ENCODE data around the gene PPP2R5C.

Gene PPP2R5C

DNA sequence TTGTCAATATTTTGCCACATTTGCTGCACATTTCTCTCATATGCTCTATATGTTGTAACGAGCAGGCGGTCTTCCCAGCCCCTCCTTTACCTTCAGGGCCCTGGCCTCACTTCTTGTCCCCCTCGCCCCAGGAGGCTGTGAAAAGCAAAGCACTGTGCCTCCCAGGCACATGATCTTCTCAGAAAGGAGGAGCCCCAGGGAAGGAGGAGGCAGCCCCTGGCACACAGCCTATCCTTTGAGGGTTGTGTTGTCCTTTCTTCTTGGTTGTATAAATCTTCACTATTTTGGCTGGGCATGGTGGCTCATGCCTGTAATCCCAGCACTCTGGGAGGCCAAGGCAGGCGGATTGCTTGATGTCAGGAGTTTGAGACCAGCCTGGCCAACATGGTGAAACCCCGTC lies 77.0 kb downstream of the PPP2R5C start:
- DNase-seq, result no peak
- no peak overlapping the region for H3K27ac ChIP-seq
- peaks cover 0 to 40% (median 30%) of the 10 kb centered on the region in 4 donors for H3K4me1 ChIP-seq
- H3K36me3 ChIP-seq, result no peaks in the 10 kb centered on the region
- H3K9me3 ChIP-seq, result no peaks in the 10 kb centered on the region
- intact Hi-C loops (cut with DNase I; ENCODE audit: low total_unique reads), result no loop called here
- TF ChIP-seq, protein P1, sequence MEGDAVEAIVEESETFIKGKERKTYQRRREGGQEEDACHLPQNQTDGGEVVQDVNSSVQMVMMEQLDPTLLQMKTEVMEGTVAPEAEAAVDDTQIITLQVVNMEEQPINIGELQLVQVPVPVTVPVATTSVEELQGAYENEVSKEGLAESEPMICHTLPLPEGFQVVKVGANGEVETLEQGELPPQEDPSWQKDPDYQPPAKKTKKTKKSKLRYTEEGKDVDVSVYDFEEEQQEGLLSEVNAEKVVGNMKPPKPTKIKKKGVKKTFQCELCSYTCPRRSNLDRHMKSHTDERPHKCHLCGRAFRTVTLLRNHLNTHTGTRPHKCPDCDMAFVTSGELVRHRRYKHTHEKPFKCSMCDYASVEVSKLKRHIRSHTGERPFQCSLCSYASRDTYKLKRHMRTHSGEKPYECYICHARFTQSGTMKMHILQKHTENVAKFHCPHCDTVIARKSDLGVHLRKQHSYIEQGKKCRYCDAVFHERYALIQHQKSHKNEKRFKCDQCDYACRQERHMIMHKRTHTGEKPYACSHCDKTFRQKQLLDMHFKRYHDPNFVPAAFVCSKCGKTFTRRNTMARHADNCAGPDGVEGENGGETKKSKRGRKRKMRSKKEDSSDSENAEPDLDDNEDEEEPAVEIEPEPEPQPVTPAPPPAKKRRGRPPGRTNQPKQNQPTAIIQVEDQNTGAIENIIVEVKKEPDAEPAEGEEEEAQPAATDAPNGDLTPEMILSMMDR (IDR thresholded peaks at IDR 0.05), result no peak
- H3K27me3 ChIP-seq, result no peaks in the 10 kb centered on the region
- no peak overlapping the region for H3K4me3 ChIP-seq

DNA sequence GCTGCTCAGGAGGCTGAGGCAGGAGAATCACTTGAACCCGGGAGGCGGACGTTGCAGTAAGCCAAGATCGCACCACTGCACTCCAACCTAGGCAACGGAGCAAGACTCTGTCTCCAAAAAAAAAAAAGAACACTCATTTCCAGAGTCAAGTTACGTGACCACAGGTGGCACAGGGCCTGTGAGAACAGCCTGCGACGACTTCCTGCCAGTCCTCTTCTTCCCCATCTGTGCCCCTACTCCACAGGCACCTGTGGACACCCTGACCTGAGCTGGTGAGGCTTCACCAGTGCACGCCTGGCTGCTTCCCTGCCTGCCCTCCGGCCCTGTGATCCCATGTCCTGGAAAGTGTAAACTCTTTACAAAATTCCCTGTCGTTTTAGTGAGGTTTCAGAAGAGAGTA lies 77.7 kb downstream of the PPP2R5C start:
- intact Hi-C loops (cut with DNase I; ENCODE audit: low total_unique reads), result no loop called here
- DNase-seq, result no peak
- H3K4me3 ChIP-seq, result no peak overlapping the region
- TF ChIP-seq, protein P1 (IDR thresholded peaks at IDR 0.05), result no peak
- no peaks in the 10 kb centered on the region for H3K27me3 ChIP-seq
- H3K4me1 ChIP-seq, result peaks cover 0 to 36% (median 29%) of the 10 kb centered on the region in 4 donors
- no peaks in the 10 kb centered on the region for H3K9me3 ChIP-seq
- no peak overlapping the region for H3K27ac ChIP-seq
- H3K36me3 ChIP-seq, result peaks cover 0 to 5% (median 0%) of the 10 kb centered on the region in 3 donors

DNA sequence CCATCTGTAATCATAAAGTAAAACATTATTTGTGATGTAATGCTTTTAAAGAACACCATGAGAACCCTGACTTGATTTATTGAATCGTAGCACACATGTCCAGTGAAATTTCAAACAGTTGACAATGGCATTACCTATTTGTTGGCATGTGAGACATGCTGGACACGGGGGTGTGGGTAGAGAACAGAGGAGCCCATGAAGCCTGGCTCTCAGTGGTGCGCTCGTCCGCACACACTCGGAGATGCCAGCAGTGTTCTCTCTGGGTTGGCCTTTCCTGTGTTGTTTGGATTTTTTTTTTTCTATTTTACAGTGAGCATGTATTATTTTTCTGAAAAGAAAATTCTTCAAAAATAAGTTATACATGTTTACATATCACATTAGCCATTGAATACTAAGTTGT lies 78.2 kb downstream of the PPP2R5C start:
- intact Hi-C loops (cut with DNase I; ENCODE audit: low total_unique reads), result no loop called here
- TF ChIP-seq, protein P1 (IDR thresholded peaks at IDR 0.05), result no peak
- Histone ChIP-seq H3K27me3 (no peaks in the 10 kb centered on the region), H3K36me3 (peaks cover 0 to 7% (median 0%) of the 10 kb centered on the region in 3 donors), H3K4me3 (no peak overlapping the region), H3K27ac (no peak overlapping the region), H3K9me3 (no peaks in the 10 kb centered on the region), H3K4me1 (peaks cover 0 to 32% (median 26%) of the 10 kb centered on the region in 4 donors)
- no peak for DNase-seq

DNA sequence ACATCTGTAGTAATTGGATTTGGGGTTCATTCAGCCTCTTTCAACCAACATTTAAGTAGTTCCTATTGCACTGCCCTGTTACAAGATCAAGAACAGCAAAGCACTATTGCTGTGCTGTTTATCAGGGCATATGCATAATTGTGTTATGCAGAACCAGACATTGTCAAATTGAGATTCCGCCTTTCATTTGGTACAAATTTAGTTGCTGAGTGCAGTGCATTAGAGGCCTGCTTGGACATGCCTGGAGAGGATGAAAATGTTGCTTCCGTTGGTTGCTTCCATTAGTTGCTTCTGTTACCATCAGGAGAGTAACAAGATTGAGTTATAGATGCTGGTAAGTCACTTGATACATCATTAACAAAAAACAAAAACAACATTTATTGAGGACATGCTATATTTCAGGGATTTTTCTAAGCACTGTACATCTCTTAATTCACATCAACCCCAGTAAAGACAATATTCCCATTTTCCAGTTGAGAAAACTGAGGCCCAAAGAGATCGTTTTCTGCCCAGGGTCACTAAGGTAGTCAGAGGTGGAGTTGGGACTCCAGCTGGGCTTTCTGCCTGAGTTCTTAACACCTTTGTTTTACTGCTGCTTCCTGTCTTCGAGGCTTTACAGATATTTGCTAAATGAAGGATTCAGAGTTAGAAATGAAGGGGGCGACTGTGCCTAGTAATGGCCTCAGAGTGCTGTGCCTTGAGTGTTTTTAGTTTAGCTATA lies 79.3 kb downstream of the PPP2R5C start:
- Histone ChIP-seq H3K9me3 (no peaks in the 10 kb centered on the region), H3K27me3 (no peaks in the 10 kb centered on the region), H3K4me3 (no peak overlapping the region), H3K27ac (no peak overlapping the region), H3K4me1 (peaks cover 0 to 24% (median 15%) of the 10 kb centered on the region in 4 donors), H3K36me3 (peaks cover 0 to 7% (median 0%) of the 10 kb centered on the region in 3 donors)
- TF ChIP-seq, protein P1 (IDR thresholded peaks at IDR 0.05), result no peak
- no peak for DNase-seq
- intact Hi-C loops (cut with DNase I; ENCODE audit: low total_unique reads), result no loop called here

DNA sequence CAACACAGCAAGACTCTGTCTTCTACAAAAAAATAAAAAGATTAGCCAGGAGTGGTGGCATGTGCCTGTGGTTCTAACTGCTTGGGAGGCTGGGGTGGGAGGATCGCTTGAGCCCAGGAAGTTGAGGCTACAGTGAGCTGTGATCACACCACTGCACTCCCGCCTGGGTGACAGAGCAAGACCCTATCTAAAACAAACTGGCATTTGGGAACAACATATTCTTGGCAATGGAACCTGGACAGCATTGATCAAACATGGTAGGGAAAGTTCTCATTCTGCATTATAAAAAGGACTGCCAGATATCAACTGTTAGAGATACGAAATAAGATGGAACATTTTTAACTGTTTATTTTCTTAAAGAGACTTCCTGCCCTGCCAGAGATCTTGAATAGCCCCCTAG lies 81.5 kb downstream of the PPP2R5C start:
- TF ChIP-seq, protein P1 (IDR thresholded peaks at IDR 0.05), result no peak
- H3K36me3 ChIP-seq, result peaks cover 0 to 7% (median 0%) of the 10 kb centered on the region in 3 donors
- H3K4me3 ChIP-seq, result no peak overlapping the region
- no peaks in the 10 kb centered on the region for H3K9me3 ChIP-seq
- no peaks in the 10 kb centered on the region for H3K27me3 ChIP-seq
- no peak overlapping the region for H3K27ac ChIP-seq
- intact Hi-C loops (cut with DNase I; ENCODE audit: low total_unique reads), result no loop called here
- no peak for DNase-seq
- H3K4me1 ChIP-seq, result peaks cover 0 to 15% (median 3%) of the 10 kb centered on the region in 4 donors
